H1 (cell line): ENCODE data around the gene TAAR9. TPM values are rescaled to one million over a fixed set of nuclear protein-coding genes. Genes with fewer than 3 reads are reported as not detected.

Experiments used
- CTCF ChIA-PET: fragments of 300-600 bp; sonication (Branson Sonifier 250); formaldehyde crosslinking; loops from one replicate; lab custom pipeline; 2021; ENCODE audit not compliant: partially characterized antibody; lab: Charles Lee
- POLR2A ChIA-PET: fragments of 300-600 bp; sonication (Branson Sonifier 250); formaldehyde crosslinking; loops from one replicate; lab custom pipeline; 2021; ENCODE audit warnings: inconsistent platforms; ENCODE audit not compliant: partially characterized antibody; lab: Charles Lee
- DNase-seq, 2 experiments: peaks; one replicate each; pipeline versions ENCODE4 v3.0.0 to v3.0.0-alpha.2; 2010 to 2022; ENCODE audit warnings: low spot score in 2 of 2, low read depth in 1 of 2, mixed read lengths in 1 of 2
- FAIRE-seq: peaks from 2 replicates; lab custom pipeline; 2011; peaks lifted over from hg19 to GRCh38; lab: Jason Lieb, UNC
- H2AFZ ChIP-seq: 2 replicates; pipeline ENCODE4 v1.8.1; 2012; ENCODE audit warnings: low read length, inconsistent platforms
- H2AK5ac ChIP-seq: 2 replicates; pipeline ENCODE4 v1.6.1; 2013; ENCODE audit warnings: low read depth, low read length
- H2BK120ac ChIP-seq: replicated peaks from 2 replicates; pipeline ENCODE3; 2013; ENCODE audit warnings: low read depth, low read length, inconsistent platforms
- H2BK12ac ChIP-seq: 2 replicates; pipeline ENCODE4 v1.6.1; 2013; ENCODE audit warnings: low read depth, low read length
- H2BK15ac ChIP-seq: 2 replicates; pipeline ENCODE4 v1.6.1; 2013; ENCODE audit warnings: low read length
- H2BK20ac ChIP-seq: 2 replicates; pipeline ENCODE4 v1.6.1; 2013; ENCODE audit warnings: low read length
- H2BK5ac ChIP-seq: 2 replicates; pipeline ENCODE4 v1.6.1; 2013; ENCODE audit warnings: low read depth, low read length
- H3K14ac ChIP-seq: 2 replicates; pipeline ENCODE4 v1.6.1; 2013; ENCODE audit warnings: inconsistent platforms; ENCODE audit not compliant: insufficient read length
- H3K18ac ChIP-seq: 2 replicates; pipeline ENCODE4 v1.6.1; 2013; ENCODE audit warnings: low read length; ENCODE audit errors: extremely low read depth
- H3K23ac ChIP-seq: 2 replicates; pipeline ENCODE4 v1.6.1; 2013; ENCODE audit warnings: inconsistent platforms; ENCODE audit not compliant: insufficient read length
- H3K23me2 ChIP-seq: 2 replicates; pipeline ENCODE4 v1.6.1; 2013; ENCODE audit warnings: low read depth, low read length
- H3K27ac ChIP-seq: 2 replicates; pipeline ENCODE4 v1.6.1; 2011; ENCODE audit warnings: low read depth, low read length, inconsistent platforms
- H3K27me3 ChIP-seq, 4 experiments: replicated peaks in 1 of 4; 1 replicate in 1 of 4; 2 replicates in 3 of 4; pipeline versions ENCODE4 v1.6.1 to v1.8.1; 2011 to 2013; ENCODE audit warnings: low read length in 3 of 4, mild to moderate bottlenecking in 3 of 4, inconsistent platforms in 2 of 4, mixed read lengths in 2 of 4, moderate library complexity in 1 of 4; ENCODE audit not compliant: control insufficient read depth in 3 of 4, insufficient read depth in 3 of 4; ENCODE audit errors: extremely low read depth in 1 of 4
- H3K36me3 ChIP-seq, 4 experiments: 2 replicates each; pipeline versions ENCODE4 v1.6.1 to v1.8.1; 2011 to 2013; ENCODE audit warnings: mild to moderate bottlenecking in 4 of 4, low read length in 3 of 4, moderate library complexity in 2 of 4, control low read depth in 1 of 4, inconsistent platforms in 1 of 4; ENCODE audit not compliant: insufficient read depth in 4 of 4, control insufficient read depth in 2 of 4
- H3K4ac ChIP-seq: replicated peaks from 2 replicates; pipeline ENCODE3; 2013; ENCODE audit warnings: low read length, low read depth, mixed read lengths, inconsistent platforms; ENCODE audit not compliant: insufficient read length
- H3K4me1 ChIP-seq, 4 experiments: replicated peaks in 1 of 4; 1 replicate in 1 of 4; 2 replicates in 3 of 4; pipeline versions ENCODE4 v1.6.1 to v1.8.1; 2011 to 2013; ENCODE audit warnings: low read length in 3 of 4, inconsistent platforms in 2 of 4, mixed read lengths in 1 of 4; ENCODE audit not compliant: insufficient read depth in 4 of 4, control insufficient read depth in 3 of 4
- H3K4me2 ChIP-seq, 2 experiments: 2 replicates each; pipeline versions ENCODE4 v1.6.1 to v1.8.1; 2011 to 2013; ENCODE audit warnings: low read depth in 2 of 2, low read length in 2 of 2, control low read depth in 1 of 2, inconsistent platforms in 1 of 2, mild to moderate bottlenecking in 1 of 2; ENCODE audit not compliant: insufficient read depth in 1 of 2
- H3K4me3 ChIP-seq, 4 experiments: fragments of 200-600, 300-600 bp in 1 of 4; sonication (generic), shearing (Covaris generic), sonication (Bioruptor Twin) in 1 of 4; 2 replicates each; pipeline versions ENCODE4 v1.5.1 to v1.8.1; 2011 to 2016; ENCODE audit warnings: low read length in 4 of 4, low read depth in 3 of 4, control low read depth in 2 of 4, inconsistent platforms in 2 of 4, mild to moderate bottlenecking in 2 of 4, mixed read lengths in 1 of 4, moderate library complexity in 1 of 4; ENCODE audit not compliant: insufficient read depth in 2 of 4; ENCODE audit errors: extremely low read depth in 1 of 4
- H3K56ac ChIP-seq: replicated peaks from 2 replicates; pipeline ENCODE3; 2013; ENCODE audit warnings: low read depth, mild to moderate bottlenecking, mixed read lengths, low read length, inconsistent platforms; ENCODE audit not compliant: insufficient read length
- H3K79me1 ChIP-seq: 2 replicates; pipeline ENCODE4 v1.6.1; 2013; ENCODE audit warnings: low read depth, low read length, control low read depth
- H3K79me2 ChIP-seq, 2 experiments: 2 replicates each; pipeline versions ENCODE4 v1.6.1 to v1.8.1; 2012 to 2013; ENCODE audit warnings: low read length in 2 of 2, mild to moderate bottlenecking in 2 of 2, inconsistent platforms in 1 of 2; ENCODE audit not compliant: insufficient read depth in 2 of 2, control insufficient read depth in 1 of 2
- H3K9ac ChIP-seq, 4 experiments: replicated peaks in 1 of 4; 1 replicate in 1 of 4; 2 replicates in 3 of 4; pipeline versions ENCODE4 v1.6.1 to v1.8.1; 2011 to 2013; ENCODE audit warnings: low read depth in 3 of 4, low read length in 3 of 4, control low read depth in 2 of 4, mild to moderate bottlenecking in 2 of 4, moderate library complexity in 2 of 4, inconsistent platforms in 1 of 4; ENCODE audit errors: extremely low read depth in 1 of 4
- H3K9me3 ChIP-seq, 2 experiments: 2 replicates each; pipeline versions ENCODE4 v1.6.1 to v1.8.1; 2012 to 2013; ENCODE audit warnings: mild to moderate bottlenecking in 2 of 2, moderate library complexity in 2 of 2, control low read depth in 1 of 2, inconsistent platforms in 1 of 2, low read depth in 1 of 2, low read length in 1 of 2, mixed read lengths in 1 of 2; ENCODE audit not compliant: insufficient read depth in 2 of 2
- H4K20me1 ChIP-seq, 2 experiments: replicated peaks in 1 of 2; 2 replicates each; pipeline versions ENCODE3 to v1.8.1; 2011 to 2013; ENCODE audit warnings: inconsistent platforms in 2 of 2, low read length in 2 of 2, mild to moderate bottlenecking in 1 of 2; ENCODE audit not compliant: insufficient read depth in 2 of 2, control insufficient read depth in 1 of 2
- H4K5ac ChIP-seq: 2 replicates; pipeline ENCODE4 v1.6.1; 2013; ENCODE audit warnings: low read length, low read depth, mixed read lengths, inconsistent platforms; ENCODE audit not compliant: insufficient read length
- H4K8ac ChIP-seq: 2 replicates; pipeline ENCODE4 v1.8.0; 2013; ENCODE audit warnings: mild to moderate bottlenecking, moderate library complexity, low read length, inconsistent platforms; ENCODE audit not compliant: insufficient read depth; ENCODE audit errors: extremely low read depth
- H4K91ac ChIP-seq: replicated peaks from 2 replicates; pipeline ENCODE3; 2013; ENCODE audit warnings: low read length, mixed read lengths, inconsistent platforms; ENCODE audit not compliant: insufficient read length
- BCL11A ChIP-seq, 2 experiments: IDR thresholded peaks; one replicate each; pipeline ENCODE4 v1.6.1; 2011; ENCODE audit warnings: low read depth in 2 of 2, low read length in 2 of 2, mild to moderate bottlenecking in 2 of 2
- CEBPB ChIP-seq: IDR thresholded peaks from 2 replicates; pipeline ENCODE4 v1.6.1; 2012; ENCODE audit warnings: low read depth, low read length
- EZH2 ChIP-seq: fragments of 200-600 bp; sonication (generic); IDR thresholded peaks from 2 replicates; pipeline ENCODE4 v1.7.1; 2012; ENCODE audit warnings: low read depth, mild to moderate bottlenecking, moderate library complexity, low read length, inconsistent platforms; ENCODE audit not compliant: severe bottlenecking
- HDAC6 ChIP-seq: IDR thresholded peaks from one replicate; pipeline ENCODE4 v1.7.1; 2012; ENCODE audit warnings: low read depth, mild to moderate bottlenecking, inconsistent platforms, low read length, moderate library complexity
- JUND ChIP-seq: IDR thresholded peaks from 2 replicates; pipeline ENCODE4 v1.6.1; 2011; ENCODE audit warnings: mild to moderate bottlenecking, improper control_type of control experiment, low read length
- NANOG ChIP-seq: IDR thresholded peaks from 2 replicates; pipeline ENCODE4 v1.6.1; 2011; ENCODE audit warnings: low read length, low read depth, mild to moderate bottlenecking, inconsistent platforms; ENCODE audit not compliant: insufficient read depth, poor library complexity, severe bottlenecking
- POLR2AphosphoS5 ChIP-seq: IDR thresholded peaks from 2 replicates; pipeline ENCODE4 v1.6.1; 2011; ENCODE audit warnings: low read depth, low read length
- RBBP5 ChIP-seq: IDR thresholded peaks from 2 replicates; pipeline ENCODE4 v1.7.1; 2012; ENCODE audit warnings: low read depth, mild to moderate bottlenecking, inconsistent platforms, low read length, moderate library complexity, borderline replicate concordance
- RFX5 ChIP-seq: IDR thresholded peaks from 2 replicates; pipeline ENCODE4 v1.6.1; 2011; ENCODE audit warnings: low read depth, low read length, improper control_type of control experiment, borderline replicate concordance
- RXRA ChIP-seq: IDR thresholded peaks from 2 replicates; pipeline ENCODE4 v1.6.1; 2011; ENCODE audit warnings: low read depth, mild to moderate bottlenecking, low read length, moderate library complexity; ENCODE audit not compliant: insufficient read depth
- SAP30 ChIP-seq: fragments of 300-600 bp; sonication (generic); IDR thresholded peaks from 2 replicates; pipeline ENCODE4 v1.7.1; 2012; ENCODE audit warnings: low read length, moderate library complexity, mild to moderate bottlenecking, inconsistent platforms; ENCODE audit not compliant: insufficient read depth, insufficient replicate concordance
- SIX5 ChIP-seq: IDR thresholded peaks from 2 replicates; pipeline ENCODE4 v1.6.1; 2011; ENCODE audit warnings: mild to moderate bottlenecking, low read depth, low read length
- TAF7 ChIP-seq: optimal IDR thresholded peaks from 2 replicates; pipeline ENCODE3; 2011; ENCODE audit warnings: low read depth, mild to moderate bottlenecking, inconsistent platforms, low read length, moderate library complexity, borderline replicate concordance
- TEAD4 ChIP-seq: IDR thresholded peaks from 2 replicates; pipeline ENCODE4 v1.6.1; 2012; ENCODE audit warnings: low read depth, low read length, inconsistent platforms, mixed read lengths
- ZNF274 ChIP-seq: IDR thresholded peaks from 2 replicates; pipeline ENCODE4 v1.7.0; 2012; ENCODE audit warnings: low read length, borderline replicate concordance; ENCODE audit errors: extremely low read depth
- WGBS, 2 experiments: shearing (Covaris generic) in 1 of 2; methylation state at CpG; one replicate each; pipeline versions ENCODE4 v1.1.6 to v1.1.7; 2013 to 2015; ENCODE audit warnings: low lambda C conversion rate in 2 of 2, mixed read lengths in 2 of 2, inconsistent platforms in 1 of 2, low coverage in 1 of 2, missing lambda C conversion rate in 1 of 2; ENCODE audit not compliant: insufficient replicate concordance in 2 of 2, insufficient coverage in 1 of 2, insufficient read length in 1 of 2; ENCODE audit errors: extremely low coverage in 1 of 2, missing lambda C conversion rate in 1 of 2; 5-methylcytosine and 5-hydroxymethylcytosine counted together
- polyA plus RNA-seq, 7 experiments: library from polyadenylated mRNA; depleted of rRNA in 3 of 7; stranded (reverse) in 5 of 7; unstranded in 2 of 7; fragments of >200 nt in 5 of 7; fragments of 200-250 nt in 2 of 7; gene quantifications; 1 replicate in 5 of 7; 2 replicates in 1 of 7; 4 replicates in 1 of 7; pipeline versions ENCODE4 v1.2.1 to v1.2.3, GENCODE V29; 2011 to 2013; ENCODE audit warnings: missing spikeins in 2 of 7, mixed read lengths in 2 of 7
- total RNA-seq: library from RNA; stranded (reverse); fragmentation: NEBNext Ultra II Directional; extraction: Animal tissue kit (Norgen Biotek cat#: 25700); gene quantifications from 2 replicates; pipeline ENCODE4 v1.2.1, GENCODE V29; 2021

Gene TAAR9
- total and polyA plus RNA-seq, 2 of the 8 experiments (the other 6 are each of a cell fraction or from before 2014, with no cell fraction given): not detected

DNA sequence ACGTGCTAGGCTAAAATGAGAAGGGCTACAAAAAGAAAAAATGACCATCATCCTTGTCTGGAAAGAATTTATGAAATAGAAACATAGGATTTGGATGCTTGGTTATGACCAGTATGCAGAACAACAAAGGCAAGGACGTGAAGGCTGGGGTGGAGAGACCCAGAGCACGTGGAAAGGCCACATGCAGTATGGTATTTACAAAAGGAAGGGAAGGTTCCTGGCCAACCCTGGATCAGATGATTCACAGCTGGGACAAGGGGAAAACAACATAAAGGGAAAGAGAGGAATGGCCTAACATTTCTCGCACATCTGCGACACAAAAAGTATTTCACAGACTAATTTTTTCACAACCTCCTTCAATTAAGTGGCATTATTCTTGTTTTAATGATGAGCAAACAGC lies 33.3 kb upstream of the TAAR9 start:
- Histone ChIP-seq H4K91ac (no peak overlapping the region), H3K23me2 (peaks cover 1% of the 10 kb centered on the region; the same call in 1 of the 2 replicates), H3K4me3 (no peak overlapping the region), H3K4me2 (no peak overlapping the region), H2AK5ac (no peak overlapping the region), H4K20me1 (peaks cover 0 to 4% of the 10 kb centered on the region in 2 experiments), H4K8ac (no peak overlapping the region), H3K4me1 (no peaks in the 10 kb centered on the region), H4K5ac (no peak overlapping the region), H3K79me1 (peaks cover 11% of the 10 kb centered on the region; the same call in 1 of the 2 replicates), H2BK5ac (no peak overlapping the region), H3K14ac (no peak overlapping the region), H3K79me2 (peaks cover 0 to 53% of the 10 kb centered on the region in 2 experiments; a peak in 2 of 4 replicates), H3K27ac (no peak overlapping the region), H2BK15ac (no peak overlapping the region), H2BK12ac (no peak overlapping the region), H2BK20ac (no peak overlapping the region), H2BK120ac (no peak overlapping the region), H3K56ac (no peak overlapping the region), H3K18ac (no peak overlapping the region), H3K9me3 (no peaks in the 10 kb centered on the region), H3K36me3 (peaks cover 0 to 4% (median 2%) of the 10 kb centered on the region in 4 experiments; a peak in 2 of 8 replicates), H2AFZ (no peak overlapping the region), H3K27me3 (no peaks in the 10 kb centered on the region), H3K4ac (no peak overlapping the region), H3K23ac (no peak overlapping the region), H3K9ac (no peak overlapping the region)
- POLR2A ChIA-PET: no interaction called here
- DNase-seq: no peak
- FAIRE-seq: no peak
- CTCF ChIA-PET: no interaction called here
- 87% methylated on average over 5 of the region's 5 CpGs; no CpG with 5 or more reads in 1 of the 2 experiments for WGBS, 2 experiments
- TF ChIP-seq HDAC6 (no peak), ZNF274 (no peak), POLR2AphosphoS5 (no peak), SAP30 (no peak), SIX5 (no peak), RXRA (no peak), CEBPB (no peak), RBBP5 (no peak), TEAD4 (no peak), TAF7 (no peak), EZH2 (no peak), BCL11A (IDR thresholded peaks at IDR 0.05; ENCODE audit: low read depth in 2 of 2, low read length in 2 of 2) (no peak), RFX5 (no peak), NANOG (no peak), JUND (no peak)
